ENCODE data around the gene CAB39.

DNA sequence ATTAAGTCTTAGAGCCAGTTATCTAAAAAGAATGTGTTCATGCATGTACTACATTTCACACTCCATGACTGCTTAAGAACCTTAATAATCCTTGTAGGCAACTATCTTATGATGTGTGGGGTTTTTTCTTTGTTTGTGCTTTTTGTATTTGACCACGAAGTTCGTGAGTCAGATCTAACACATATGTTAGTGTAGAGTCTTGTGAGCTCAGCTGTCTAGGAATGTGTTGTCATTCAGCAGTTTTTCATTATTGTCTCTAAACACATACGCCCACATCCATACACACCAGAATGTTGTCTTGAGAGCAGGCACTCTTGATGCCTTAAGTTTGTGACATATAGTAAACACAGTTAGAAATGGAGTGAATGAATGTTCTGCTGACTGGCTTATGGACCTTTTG lies 38.4 kb downstream of the CAB39 start:
- no peak for TF ChIP-seq CTBP1 (IDR thresholded peaks at IDR 0.05; ENCODE audit: borderline replicate concordance)
- TF ChIP-seq ZNF384 (IDR thresholded peaks at IDR 0.05), result no peak
- no peak for TF ChIP-seq BHLHE40 (IDR thresholded peaks at IDR 0.05; ENCODE audit: borderline replicate concordance)
- TF ChIP-seq FOXA1 (IDR thresholded peaks at IDR 0.05), result no peak
- no peak for TF ChIP-seq ARNT (IDR thresholded peaks at IDR 0.05)
